Astrocyte of the spinal cord (primary cell): ENCODE measurements around the gene MEF2D.

Experiments used
- DNase-seq: peaks from one replicate; pipeline ENCODE4 v3.0.0; 2011; ENCODE audit warnings: low read depth, low spot score
- H3K4me3 ChIP-seq: 2 replicates; pipeline ENCODE4 v1.5.1; 2011; ENCODE audit warnings: low read depth, mild to moderate bottlenecking, low read length, moderate library complexity
- in situ Hi-C: cut with HindIII; loops from 2 replicates; pipeline ENCODE4 v1.10.0; 2017; ENCODE audit warnings: low sequenced_read_pairs
- TF ChIP-seq, protein P1 (sequence below): IDR thresholded peaks from 2 replicates; pipeline ENCODE4 v1.5.1; 2012; ENCODE audit warnings: low read depth, mild to moderate bottlenecking, low read length, inconsistent platforms

The MEF2D gene

DNA sequence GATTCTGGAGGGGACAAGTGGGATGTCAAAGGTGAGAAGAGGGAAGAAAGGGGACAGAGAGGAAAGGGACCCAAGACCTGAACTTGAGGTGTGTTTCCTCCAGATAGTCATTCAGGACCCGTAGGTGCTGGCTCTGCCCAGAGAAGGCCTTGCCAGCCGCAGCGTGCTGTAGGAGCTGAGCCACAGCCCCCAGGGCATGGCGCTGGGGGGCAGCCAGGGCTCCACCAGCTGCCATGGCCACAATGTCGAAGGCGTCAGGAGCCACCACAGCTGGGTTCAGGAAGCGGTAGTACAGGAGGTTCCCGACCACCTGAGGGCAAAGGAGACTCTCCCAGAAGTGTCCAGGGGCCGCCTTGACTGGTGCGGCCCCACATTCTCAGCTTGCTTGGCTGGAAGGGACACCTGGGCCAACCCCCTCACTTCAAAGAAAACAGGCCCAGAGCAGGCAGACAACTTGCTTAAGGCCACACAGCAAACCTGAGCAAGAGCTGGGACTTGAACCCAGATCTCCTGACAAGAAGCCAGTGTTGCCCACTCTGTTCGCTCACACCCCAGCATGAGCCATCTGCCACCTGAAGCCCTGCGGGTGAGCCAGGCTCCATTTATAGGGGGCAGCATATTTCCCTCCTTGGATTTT lies 34.0 kb upstream of the MEF2D start:
- in situ Hi-C loops, result no loop called here
- no peak overlapping the region for H3K4me3 ChIP-seq
- DNase-seq, result no peak
- TF ChIP-seq, protein P1, sequence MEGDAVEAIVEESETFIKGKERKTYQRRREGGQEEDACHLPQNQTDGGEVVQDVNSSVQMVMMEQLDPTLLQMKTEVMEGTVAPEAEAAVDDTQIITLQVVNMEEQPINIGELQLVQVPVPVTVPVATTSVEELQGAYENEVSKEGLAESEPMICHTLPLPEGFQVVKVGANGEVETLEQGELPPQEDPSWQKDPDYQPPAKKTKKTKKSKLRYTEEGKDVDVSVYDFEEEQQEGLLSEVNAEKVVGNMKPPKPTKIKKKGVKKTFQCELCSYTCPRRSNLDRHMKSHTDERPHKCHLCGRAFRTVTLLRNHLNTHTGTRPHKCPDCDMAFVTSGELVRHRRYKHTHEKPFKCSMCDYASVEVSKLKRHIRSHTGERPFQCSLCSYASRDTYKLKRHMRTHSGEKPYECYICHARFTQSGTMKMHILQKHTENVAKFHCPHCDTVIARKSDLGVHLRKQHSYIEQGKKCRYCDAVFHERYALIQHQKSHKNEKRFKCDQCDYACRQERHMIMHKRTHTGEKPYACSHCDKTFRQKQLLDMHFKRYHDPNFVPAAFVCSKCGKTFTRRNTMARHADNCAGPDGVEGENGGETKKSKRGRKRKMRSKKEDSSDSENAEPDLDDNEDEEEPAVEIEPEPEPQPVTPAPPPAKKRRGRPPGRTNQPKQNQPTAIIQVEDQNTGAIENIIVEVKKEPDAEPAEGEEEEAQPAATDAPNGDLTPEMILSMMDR, result no peak

DNA sequence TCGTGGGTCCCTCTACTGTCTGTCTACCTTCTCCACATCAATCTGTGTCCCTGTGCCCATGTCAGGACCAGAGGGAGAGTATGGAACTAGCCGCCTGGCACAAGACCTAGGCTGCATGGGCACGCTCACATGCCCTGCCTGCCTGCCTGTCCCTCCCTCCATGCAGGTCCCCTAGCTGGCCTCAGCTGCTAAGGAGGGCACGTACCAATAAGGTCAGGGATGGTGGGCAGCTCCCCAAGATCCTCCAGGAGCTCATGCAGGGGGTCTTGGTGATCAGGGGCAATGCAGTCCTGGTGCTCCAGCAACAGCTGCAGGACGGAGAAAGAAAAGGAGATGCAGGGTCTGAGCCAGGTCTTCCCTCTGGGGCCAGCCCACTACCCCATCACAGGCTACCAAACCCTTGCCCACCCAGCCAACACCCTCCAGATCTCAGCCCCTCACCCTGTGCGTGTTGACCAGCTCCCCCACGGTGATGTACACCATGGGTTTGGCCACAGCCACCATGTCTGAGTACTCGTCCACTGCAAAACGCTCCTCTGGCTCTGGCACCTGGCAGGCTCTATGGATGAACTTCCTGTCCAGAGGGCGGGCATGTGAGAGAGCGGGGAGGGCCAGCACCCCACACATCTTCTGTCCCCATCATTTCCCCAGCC lies 33.1 kb upstream of the MEF2D start:
- H3K4me3 ChIP-seq, result no peak overlapping the region
- in situ Hi-C loops, result no loop called here
- TF ChIP-seq, protein P1, result no peak
- no peak for DNase-seq

DNA sequence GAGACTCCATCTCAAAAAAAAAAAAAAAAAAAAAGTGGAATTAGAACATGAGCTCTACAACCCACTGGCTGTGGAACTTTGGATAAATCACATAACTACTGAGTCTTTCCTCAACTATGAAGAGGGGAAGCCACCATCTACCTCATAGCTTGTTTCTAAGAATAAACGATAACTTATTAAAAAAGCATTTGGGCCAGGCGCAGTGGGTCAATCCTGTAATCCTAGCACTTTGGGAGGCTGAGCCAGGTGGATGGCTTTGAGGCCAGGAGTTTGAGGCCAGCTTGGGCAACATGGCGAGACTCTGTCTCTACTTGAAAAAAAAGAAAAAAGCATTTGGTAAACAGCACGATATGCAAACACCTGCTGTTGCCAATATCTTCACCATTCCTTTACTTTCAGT lies 31.8 kb upstream of the MEF2D start:
- DNase-seq, result no peak
- in situ Hi-C loops, result no loop called here
- H3K4me3 ChIP-seq, result no peak overlapping the region
- TF ChIP-seq, protein P1, result no peak

DNA sequence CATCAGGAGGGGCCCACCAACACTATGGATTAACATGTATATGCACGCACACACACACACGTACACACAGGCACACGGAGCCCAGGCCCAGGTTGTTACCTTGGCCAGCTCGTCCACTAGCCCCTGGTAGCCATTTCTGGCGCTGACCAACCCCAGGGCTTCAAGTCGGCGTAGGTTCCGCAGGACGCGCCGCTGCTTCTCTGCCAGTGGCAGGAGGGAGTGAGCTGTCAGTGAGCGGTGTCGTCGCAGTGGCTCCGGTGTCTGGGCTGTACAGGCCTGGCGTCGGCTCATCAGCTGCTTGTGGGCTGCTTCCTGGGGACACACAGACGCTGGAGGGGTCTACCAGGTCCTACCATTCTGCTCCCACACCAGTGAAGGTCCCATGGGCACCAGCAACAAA lies 29.4 kb upstream of the MEF2D start:
- TF ChIP-seq, protein P1, result no peak
- DNase-seq, result no peak

DNA sequence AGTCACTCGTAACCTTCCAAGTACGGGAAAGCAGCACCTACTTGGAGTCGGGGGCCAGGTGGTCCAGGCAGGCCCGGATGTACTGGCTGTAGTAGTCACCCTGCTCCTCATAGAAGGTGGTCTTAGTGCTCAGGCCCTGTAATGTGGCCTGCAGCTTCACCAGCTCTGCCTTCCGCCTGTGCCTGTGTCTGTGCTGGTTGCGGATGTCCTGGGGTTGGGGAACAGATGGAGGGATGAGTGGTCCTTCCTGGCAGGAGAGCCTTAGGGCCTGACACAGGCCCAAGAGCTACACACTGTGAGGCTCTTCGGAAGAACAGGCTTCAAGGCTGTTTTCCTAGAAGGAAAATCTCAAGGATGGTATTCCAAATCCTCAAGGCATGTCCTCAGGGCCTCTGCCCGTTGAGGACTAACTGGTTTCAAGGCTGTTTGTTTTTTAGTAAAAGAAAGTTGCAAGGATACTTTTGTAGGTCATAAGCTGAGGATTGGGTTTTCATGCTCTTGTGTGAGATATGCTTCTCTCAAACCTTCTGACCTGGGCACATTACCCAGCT lies 28.4 kb upstream of the MEF2D start:
- no peak overlapping the region for H3K4me3 ChIP-seq
- in situ Hi-C loops, result no loop called here
- no peak for DNase-seq
- TF ChIP-seq, protein P1, result no peak

More for the DNA sequence above, 29.4 kb upstream of the MEF2D start:
- H3K4me3 ChIP-seq, result no peak overlapping the region
- in situ Hi-C loops, result no loop called here

DNA sequence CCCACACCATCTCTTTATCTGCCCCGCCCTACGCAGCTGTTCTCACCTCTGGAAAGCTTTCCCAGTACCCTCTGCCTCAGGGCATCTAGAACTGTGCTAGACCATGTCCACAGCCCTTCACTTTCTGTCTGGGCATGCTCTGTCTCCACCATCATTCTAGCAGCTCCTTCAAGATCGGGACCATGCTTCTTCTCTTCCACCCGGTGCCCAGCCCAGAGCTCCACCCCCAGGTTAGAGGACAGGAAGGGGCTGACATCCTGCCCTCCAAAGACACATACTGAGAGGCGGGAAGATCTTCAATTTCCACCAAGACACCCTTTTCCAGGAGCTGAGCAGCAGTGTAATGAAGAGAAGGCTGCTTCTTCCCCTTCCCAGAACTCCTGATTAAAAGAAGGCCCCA lies 27.7 kb upstream of the MEF2D start:
- in situ Hi-C loops, result no loop called here

More for the DNA sequence above, 27.7 kb upstream of the MEF2D start:
- TF ChIP-seq, protein P1, result no peak
- no peak overlapping the region for H3K4me3 ChIP-seq
- no peak for DNase-seq
